Heart right ventricle (tissue), 16 donors: ENCODE results near the gene CAPN5. TPM values are rescaled to one million over a fixed set of nuclear protein-coding genes. Genes with fewer than 3 reads are reported as not detected.

ENCODE experiments used
- ATAC-seq, 8 donors: fragments of 200-7000 bp; cut with Tn5 transposase; one replicate each; pipeline ENCODE4 v1.9.1; 2020; ENCODE audit warnings: mild to moderate bottlenecking in 8 of 8, moderate library complexity in 8 of 8, moderate number of reproducible peaks in 1 of 8
- DNase-seq, 2 donors: peaks; one replicate each; pipeline ENCODE4 v3.0.0-alpha.2; 2020
- H3K27ac ChIP-seq, 10 donors: fragments of 200-600 bp; sonication (generic) in 2 of 10; one replicate each; pipeline versions ENCODE4 v1.5.0 to v1.8.0; 2020 to 2022; ENCODE audit warnings: mild to moderate bottlenecking in 3 of 10
- H3K27me3 ChIP-seq, 7 donors: fragments of 200-600 bp; one replicate each; pipeline ENCODE4 v1.8.0; 2021 to 2022; ENCODE audit warnings: mild to moderate bottlenecking in 2 of 7
- H3K36me3 ChIP-seq, 9 donors: fragments of 200-600 bp; sonication (generic) in 1 of 9; one replicate each; pipeline versions ENCODE4 v1.5.0 to v1.8.0; 2020 to 2022; ENCODE audit warnings: mild to moderate bottlenecking in 2 of 9
- H3K4me1 ChIP-seq, 9 donors: fragments of 200-600 bp; sonication (generic) in 1 of 9; one replicate each; pipeline versions ENCODE4 v1.5.0 to v1.8.0; 2020 to 2022; ENCODE audit warnings: mild to moderate bottlenecking in 4 of 9
- H3K4me3 ChIP-seq, 10 donors: fragments of 200-600 bp; sonication (generic) in 2 of 10; one replicate each; pipeline versions ENCODE4 v1.5.0 to v1.8.0; 2020 to 2022; ENCODE audit warnings: mild to moderate bottlenecking in 7 of 10, moderate library complexity in 2 of 10
- H3K9me3 ChIP-seq, 11 donors: fragments of 200-600 bp in 10 of 11; sonication (generic) in 2 of 11; one replicate each; pipeline versions ENCODE4 v1.5.0 to v1.8.0; 2013 to 2022; ENCODE audit warnings: mild to moderate bottlenecking in 2 of 11, control low read depth in 1 of 11, moderate library complexity in 1 of 11
- CTCF ChIP-seq, 9 donors: fragments of 200-600 bp; sonication (generic) in 2 of 9; IDR thresholded peaks; one replicate each; pipeline versions ENCODE4 v1.5.0 to v1.8.0; 2021 to 2022; ENCODE audit warnings: antibody characterized with exemption in 9 of 9, mild to moderate bottlenecking in 5 of 9, moderate library complexity in 1 of 9
- WGBS, 2 donors: extraction: QIAGEN DNeasy Blood & Tissue Kit; methylation state at CpG; one replicate each; pipeline ENCODE4 v1.1.7; 2013; ENCODE audit warnings: inconsistent platforms in 1 of 2; 5-methylcytosine and 5-hydroxymethylcytosine counted together
- intact Hi-C, 10 donors: fragments of 100-400 bp; cut with DNase I; formaldehyde crosslinking; loops; one replicate each; pipeline versions ENCODE4 v1.11.1 to v1.14.2; 2022
- polyA plus RNA-seq, 2 donors: library from polyadenylated mRNA; stranded (reverse); fragments of 200-250 nt; gene quantifications; one replicate each; pipeline ENCODE4 v1.2.3, GENCODE V29; 2013
- total RNA-seq, 10 donors: library from RNA; stranded (reverse); fragmentation: NEBNext Ultra II Directional in 3 of 10; extraction: Animal tissue kit (Norgen Biotek cat#: 25700) in 3 of 10; gene quantifications; one replicate each; pipeline versions ENCODE4 v1.2.1 to v1.2.4, GENCODE V29; 2021 to 2023
- donor health status: Arrhythmogenic right ventricular cardiomyopathy.
- donor health status: ischemic (EF 13 %, LVEDD 7.1; RV severe dilation, severe dysfunction).
- donor health status: healthy with polysubstance abuse.
- donor health status: DM: no; HTN: yes; CAD: no.
- donor health status: DM: no; HTN: no; CAD: no.
- donor health status: ischemic (EF 25% LVEDD 6.9; RV normal size, moderate dysfunction).
- donor health status: ischemic (EF 25% LVEDD 5.7; RV mildly dilated, moderate dysfunction).
- donor health status: healthy.
- donor health status: DM: yes; HTN: yes; CAD: no.
- donor health status: Ischemic cardiomyopathy.
- donor health status: ischemic (EF 35%, LVEDD 5.7; RV mildly dilated, moderate dysfunction).
- donor health status: nonischemic (EF 11% LVEDD 7.7; RV severe dilation, severe dysfunction).
- donor health status: DM: yes; HTN: yes; CAD: no.
- donor health status: PGD.
- donor health status: ischemic (EF 29% LVEDD 5.4; RV normal size, mild dysfunction).
- donor health status: nonischemic (EF 23%, LVEDD 6.1; RV moderate dilation, normal function).

CAPN5 gene
- total and polyA plus RNA-seq, 12 donors = 1.8 to 3.6 (median 2.6) TPM

DNA sequence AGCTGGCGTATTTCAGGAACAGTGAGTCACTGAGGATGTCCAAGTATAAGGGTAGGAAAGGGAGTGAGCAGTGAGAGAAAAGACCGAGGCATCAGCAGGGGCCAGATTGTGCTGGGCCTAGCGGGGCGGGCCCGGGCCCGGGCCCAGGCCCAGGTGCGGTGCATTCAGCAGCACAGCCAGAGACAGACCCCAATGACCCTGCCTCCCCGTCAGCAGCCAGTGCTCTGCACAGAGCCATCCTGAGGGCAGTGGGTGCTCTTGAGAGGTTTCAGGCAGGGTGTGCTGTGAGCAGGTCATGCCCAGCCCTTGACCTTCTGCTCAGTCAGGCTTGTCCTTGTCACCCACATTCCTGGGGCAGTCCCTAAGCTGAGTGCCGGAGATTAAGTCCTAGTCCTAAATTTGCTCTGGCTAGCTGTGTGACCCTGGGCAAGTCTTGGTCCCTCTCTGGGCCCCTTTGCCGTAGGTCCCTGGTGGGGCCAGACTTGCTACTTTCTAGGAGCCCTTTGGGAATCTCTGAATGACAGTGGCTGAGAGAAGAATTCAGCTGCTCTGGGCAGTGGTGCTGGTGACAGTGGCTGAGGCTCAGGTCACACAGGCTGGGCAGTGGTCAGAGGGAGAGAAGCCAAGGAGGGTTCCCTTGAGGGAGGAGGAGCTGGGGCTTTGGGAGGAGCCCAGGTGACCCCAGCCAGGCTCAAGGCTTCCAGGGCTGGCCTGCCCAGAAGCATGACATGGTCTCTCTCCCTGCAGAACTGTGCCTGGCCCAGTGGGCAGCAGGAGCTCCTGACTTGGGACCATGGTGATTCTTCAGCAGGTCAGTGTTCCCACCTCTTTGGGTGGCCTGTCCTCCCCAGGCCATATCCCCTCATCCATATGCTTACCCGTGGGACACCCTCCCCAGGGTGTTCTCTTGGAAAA lies 63.3 kb downstream of the CAPN5 start:
- no peaks in the 10 kb centered on the region for H3K36me3 ChIP-seq
- intact Hi-C loops = loop anchor here (5.0 to 10.0 kb wide), 6 partner anchors 57 to 425 kb away; no protein-coding TSS in a partner anchor
- 90 to 91% methylated on average over 11 of the region's 11 CpGs for WGBS, 2 donors
- H3K27me3 ChIP-seq = peaks cover 0 to 9% (median 0%) of the 10 kb centered on the region in 7 donors
- no peak for ATAC-seq
- peak overlapping the region in 4 of 10 donors; percentile 25 to 60 (median 48) for H3K27ac ChIP-seq
- TF ChIP-seq CTCF (IDR thresholded peaks at IDR 0.05) = no peak
- DNase-seq = no peak
- no peaks in the 10 kb centered on the region for H3K9me3 ChIP-seq
- H3K4me1 ChIP-seq = peaks cover 6 to 43% (median 27%) of the 10 kb centered on the region in 9 donors
- H3K4me3 ChIP-seq = no peak overlapping the region

GRCh38 chr11:77130763-77131513 lies 64.2 kb downstream of the CAPN5 start:
- peak; percentile 42 to 77 (median 62) for ATAC-seq

DNA sequence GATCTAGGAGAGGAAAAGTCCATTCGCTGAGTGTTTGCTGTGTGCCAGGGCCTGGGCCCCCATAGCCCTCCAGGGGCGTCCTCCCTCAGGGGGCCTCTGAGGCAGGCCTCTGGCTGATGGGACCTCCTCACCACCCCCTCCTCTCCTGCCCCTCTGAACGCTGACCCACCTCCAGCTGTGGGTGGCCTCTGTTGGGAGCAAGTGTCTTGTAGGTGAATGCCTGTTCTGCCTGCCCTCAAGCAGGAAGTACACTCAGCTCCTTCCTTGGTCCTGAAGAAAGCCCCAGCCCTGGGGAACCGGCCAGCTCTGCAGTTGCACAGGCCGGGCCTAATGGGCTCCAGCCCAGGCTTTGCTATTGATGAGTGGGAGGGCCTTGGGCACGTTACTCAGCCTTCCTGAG lies 64.8 kb downstream of the CAPN5 start:
- Histone ChIP-seq H3K4me1 (peaks cover 6 to 43% (median 27%) of the 10 kb centered on the region in 9 donors), H3K4me3 (no peak overlapping the region), H3K9me3 (no peaks in the 10 kb centered on the region), H3K36me3 (no peaks in the 10 kb centered on the region), H3K27me3 (peaks cover 0 to 9% (median 0%) of the 10 kb centered on the region in 7 donors), H3K27ac (peak overlapping the region in 4 of 10 donors; percentile 6 to 60 (median 30))
- ATAC-seq = no peak
- intact Hi-C loops = no loop called here
- WGBS, 2 donors = 65 to 75% methylated on average over 6 of the region's 6 CpGs
- no peak for DNase-seq
- no peak for TF ChIP-seq CTCF (IDR thresholded peaks at IDR 0.05)

More at GRCh38 chr11:77130763-77131513, 64.2 kb downstream of the CAPN5 start:
- intact Hi-C loops = no loop called here
- TF ChIP-seq CTCF (IDR thresholded peaks at IDR 0.05) = no peak
- Histone ChIP-seq H3K9me3 (no peaks in the 10 kb centered on the region), H3K4me3 (no peak overlapping the region), H3K27me3 (peaks cover 0 to 9% (median 0%) of the 10 kb centered on the region in 7 donors), H3K4me1 (peaks cover 6 to 43% (median 27%) of the 10 kb centered on the region in 9 donors), H3K36me3 (no peaks in the 10 kb centered on the region), H3K27ac (peak overlapping the region in 5 of 10 donors; percentile 13 to 60 (median 46))
- 40 to 41% methylated on average over 9 of the region's 9 CpGs for WGBS, 2 donors
- DNase-seq = peak; percentile 63 to 82

DNA sequence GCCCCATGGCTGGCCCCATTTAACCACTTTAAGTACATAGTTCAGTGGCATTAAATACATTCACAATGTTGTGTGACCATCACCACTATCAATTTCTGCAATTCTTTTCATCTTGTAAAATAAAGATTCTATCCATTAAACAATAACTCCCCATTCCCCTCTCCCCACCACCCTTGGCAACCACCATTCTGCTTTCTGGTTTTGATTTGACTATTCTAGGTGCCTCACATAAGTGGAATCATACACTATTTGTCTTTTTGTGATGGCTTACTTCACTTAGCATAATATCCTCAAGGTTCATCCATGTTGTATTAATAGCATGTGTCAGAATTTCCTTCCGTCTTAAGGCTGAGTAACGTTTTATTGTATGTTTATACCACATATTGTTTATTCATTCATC lies 68.3 kb downstream of the CAPN5 start:
- intact Hi-C loops = no loop called here
- 22 to 30% methylated on average over 2 of the region's 2 CpGs for WGBS, 2 donors

More for the DNA sequence above, 68.3 kb downstream of the CAPN5 start:
- Histone ChIP-seq H3K9me3 (no peaks in the 10 kb centered on the region), H3K4me3 (no peak overlapping the region), H3K4me1 (peaks cover 6 to 50% (median 31%) of the 10 kb centered on the region in 9 donors), H3K27me3 (peaks cover 0 to 23% (median 8%) of the 10 kb centered on the region in 7 donors), H3K27ac (no peak overlapping the region), H3K36me3 (no peaks in the 10 kb centered on the region)
- DNase-seq = no peak
- no peak for ATAC-seq
- TF ChIP-seq CTCF (IDR thresholded peaks at IDR 0.05) = no peak
